Measurements from ENCODE around the gene PPP2R3B.

- TF ChIP-seq, protein P1, sequence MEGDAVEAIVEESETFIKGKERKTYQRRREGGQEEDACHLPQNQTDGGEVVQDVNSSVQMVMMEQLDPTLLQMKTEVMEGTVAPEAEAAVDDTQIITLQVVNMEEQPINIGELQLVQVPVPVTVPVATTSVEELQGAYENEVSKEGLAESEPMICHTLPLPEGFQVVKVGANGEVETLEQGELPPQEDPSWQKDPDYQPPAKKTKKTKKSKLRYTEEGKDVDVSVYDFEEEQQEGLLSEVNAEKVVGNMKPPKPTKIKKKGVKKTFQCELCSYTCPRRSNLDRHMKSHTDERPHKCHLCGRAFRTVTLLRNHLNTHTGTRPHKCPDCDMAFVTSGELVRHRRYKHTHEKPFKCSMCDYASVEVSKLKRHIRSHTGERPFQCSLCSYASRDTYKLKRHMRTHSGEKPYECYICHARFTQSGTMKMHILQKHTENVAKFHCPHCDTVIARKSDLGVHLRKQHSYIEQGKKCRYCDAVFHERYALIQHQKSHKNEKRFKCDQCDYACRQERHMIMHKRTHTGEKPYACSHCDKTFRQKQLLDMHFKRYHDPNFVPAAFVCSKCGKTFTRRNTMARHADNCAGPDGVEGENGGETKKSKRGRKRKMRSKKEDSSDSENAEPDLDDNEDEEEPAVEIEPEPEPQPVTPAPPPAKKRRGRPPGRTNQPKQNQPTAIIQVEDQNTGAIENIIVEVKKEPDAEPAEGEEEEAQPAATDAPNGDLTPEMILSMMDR (IDR thresholded peaks at IDR 0.05) = no peak
- no peak for TF ChIP-seq POLR2A (IDR thresholded peaks at IDR 0.05)
These were observed 8.3 kb downstream of the PPP2R3B start for GRCh38 chrX:378443-378842.

Measured in testis (tissue), 2 donors.